H1 (cell line): ENCODE data around the gene ADARB2. TPM values are rescaled to one million over a fixed set of nuclear protein-coding genes. Genes with fewer than 3 reads are reported as not detected.

Experiments used
- CTCF ChIA-PET: fragments of 300-600 bp; sonication (Branson Sonifier 250); formaldehyde crosslinking; loops from one replicate; lab custom pipeline; 2021; ENCODE audit not compliant: partially characterized antibody; lab: Charles Lee
- POLR2A ChIA-PET: fragments of 300-600 bp; sonication (Branson Sonifier 250); formaldehyde crosslinking; loops from one replicate; lab custom pipeline; 2021; ENCODE audit warnings: inconsistent platforms; ENCODE audit not compliant: partially characterized antibody; lab: Charles Lee
- DNase-seq, 2 experiments: peaks; one replicate each; pipeline versions ENCODE4 v3.0.0 to v3.0.0-alpha.2; 2010 to 2022; ENCODE audit warnings: low spot score in 2 of 2, low read depth in 1 of 2, mixed read lengths in 1 of 2
- FAIRE-seq: peaks from 2 replicates; lab custom pipeline; 2011; peaks lifted over from hg19 to GRCh38; lab: Jason Lieb, UNC
- H2AFZ ChIP-seq: 2 replicates; pipeline ENCODE4 v1.8.1; 2012; ENCODE audit warnings: low read length, inconsistent platforms
- H2AK5ac ChIP-seq: 2 replicates; pipeline ENCODE4 v1.6.1; 2013; ENCODE audit warnings: low read depth, low read length
- H2BK120ac ChIP-seq: replicated peaks from 2 replicates; pipeline ENCODE3; 2013; ENCODE audit warnings: low read depth, low read length, inconsistent platforms
- H2BK12ac ChIP-seq: 2 replicates; pipeline ENCODE4 v1.6.1; 2013; ENCODE audit warnings: low read depth, low read length
- H2BK15ac ChIP-seq: 2 replicates; pipeline ENCODE4 v1.6.1; 2013; ENCODE audit warnings: low read length
- H2BK20ac ChIP-seq: 2 replicates; pipeline ENCODE4 v1.6.1; 2013; ENCODE audit warnings: low read length
- H2BK5ac ChIP-seq: 2 replicates; pipeline ENCODE4 v1.6.1; 2013; ENCODE audit warnings: low read depth, low read length
- H3K14ac ChIP-seq: 2 replicates; pipeline ENCODE4 v1.6.1; 2013; ENCODE audit warnings: inconsistent platforms; ENCODE audit not compliant: insufficient read length
- H3K18ac ChIP-seq: 2 replicates; pipeline ENCODE4 v1.6.1; 2013; ENCODE audit warnings: low read length; ENCODE audit errors: extremely low read depth
- H3K23ac ChIP-seq: 2 replicates; pipeline ENCODE4 v1.6.1; 2013; ENCODE audit warnings: inconsistent platforms; ENCODE audit not compliant: insufficient read length
- H3K23me2 ChIP-seq: 2 replicates; pipeline ENCODE4 v1.6.1; 2013; ENCODE audit warnings: low read depth, low read length
- H3K27ac ChIP-seq: 2 replicates; pipeline ENCODE4 v1.6.1; 2011; ENCODE audit warnings: low read depth, low read length, inconsistent platforms
- H3K27me3 ChIP-seq, 4 experiments: replicated peaks in 1 of 4; 1 replicate in 1 of 4; 2 replicates in 3 of 4; pipeline versions ENCODE4 v1.6.1 to v1.8.1; 2011 to 2013; ENCODE audit warnings: low read length in 3 of 4, mild to moderate bottlenecking in 3 of 4, inconsistent platforms in 2 of 4, mixed read lengths in 2 of 4, moderate library complexity in 1 of 4; ENCODE audit not compliant: control insufficient read depth in 3 of 4, insufficient read depth in 3 of 4; ENCODE audit errors: extremely low read depth in 1 of 4
- H3K36me3 ChIP-seq, 4 experiments: 2 replicates each; pipeline versions ENCODE4 v1.6.1 to v1.8.1; 2011 to 2013; ENCODE audit warnings: mild to moderate bottlenecking in 4 of 4, low read length in 3 of 4, moderate library complexity in 2 of 4, control low read depth in 1 of 4, inconsistent platforms in 1 of 4; ENCODE audit not compliant: insufficient read depth in 4 of 4, control insufficient read depth in 2 of 4
- H3K4ac ChIP-seq: replicated peaks from 2 replicates; pipeline ENCODE3; 2013; ENCODE audit warnings: low read length, low read depth, mixed read lengths, inconsistent platforms; ENCODE audit not compliant: insufficient read length
- H3K4me1 ChIP-seq, 4 experiments: replicated peaks in 1 of 4; 1 replicate in 1 of 4; 2 replicates in 3 of 4; pipeline versions ENCODE4 v1.6.1 to v1.8.1; 2011 to 2013; ENCODE audit warnings: low read length in 3 of 4, inconsistent platforms in 2 of 4, mixed read lengths in 1 of 4; ENCODE audit not compliant: insufficient read depth in 4 of 4, control insufficient read depth in 3 of 4
- H3K4me2 ChIP-seq, 2 experiments: 2 replicates each; pipeline versions ENCODE4 v1.6.1 to v1.8.1; 2011 to 2013; ENCODE audit warnings: low read depth in 2 of 2, low read length in 2 of 2, control low read depth in 1 of 2, inconsistent platforms in 1 of 2, mild to moderate bottlenecking in 1 of 2; ENCODE audit not compliant: insufficient read depth in 1 of 2
- H3K4me3 ChIP-seq, 4 experiments: fragments of 200-600, 300-600 bp in 1 of 4; sonication (generic), shearing (Covaris generic), sonication (Bioruptor Twin) in 1 of 4; 2 replicates each; pipeline versions ENCODE4 v1.5.1 to v1.8.1; 2011 to 2016; ENCODE audit warnings: low read length in 4 of 4, low read depth in 3 of 4, control low read depth in 2 of 4, inconsistent platforms in 2 of 4, mild to moderate bottlenecking in 2 of 4, mixed read lengths in 1 of 4, moderate library complexity in 1 of 4; ENCODE audit not compliant: insufficient read depth in 2 of 4; ENCODE audit errors: extremely low read depth in 1 of 4
- H3K56ac ChIP-seq: replicated peaks from 2 replicates; pipeline ENCODE3; 2013; ENCODE audit warnings: low read depth, mild to moderate bottlenecking, mixed read lengths, low read length, inconsistent platforms; ENCODE audit not compliant: insufficient read length
- H3K79me1 ChIP-seq: 2 replicates; pipeline ENCODE4 v1.6.1; 2013; ENCODE audit warnings: low read depth, low read length, control low read depth
- H3K79me2 ChIP-seq, 2 experiments: 2 replicates each; pipeline versions ENCODE4 v1.6.1 to v1.8.1; 2012 to 2013; ENCODE audit warnings: low read length in 2 of 2, mild to moderate bottlenecking in 2 of 2, inconsistent platforms in 1 of 2; ENCODE audit not compliant: insufficient read depth in 2 of 2, control insufficient read depth in 1 of 2
- H3K9ac ChIP-seq, 4 experiments: replicated peaks in 1 of 4; 1 replicate in 1 of 4; 2 replicates in 3 of 4; pipeline versions ENCODE4 v1.6.1 to v1.8.1; 2011 to 2013; ENCODE audit warnings: low read depth in 3 of 4, low read length in 3 of 4, control low read depth in 2 of 4, mild to moderate bottlenecking in 2 of 4, moderate library complexity in 2 of 4, inconsistent platforms in 1 of 4; ENCODE audit errors: extremely low read depth in 1 of 4
- H3K9me3 ChIP-seq, 2 experiments: 2 replicates each; pipeline versions ENCODE4 v1.6.1 to v1.8.1; 2012 to 2013; ENCODE audit warnings: mild to moderate bottlenecking in 2 of 2, moderate library complexity in 2 of 2, control low read depth in 1 of 2, inconsistent platforms in 1 of 2, low read depth in 1 of 2, low read length in 1 of 2, mixed read lengths in 1 of 2; ENCODE audit not compliant: insufficient read depth in 2 of 2
- H4K20me1 ChIP-seq, 2 experiments: replicated peaks in 1 of 2; 2 replicates each; pipeline versions ENCODE3 to v1.8.1; 2011 to 2013; ENCODE audit warnings: inconsistent platforms in 2 of 2, low read length in 2 of 2, mild to moderate bottlenecking in 1 of 2; ENCODE audit not compliant: insufficient read depth in 2 of 2, control insufficient read depth in 1 of 2
- H4K5ac ChIP-seq: 2 replicates; pipeline ENCODE4 v1.6.1; 2013; ENCODE audit warnings: low read length, low read depth, mixed read lengths, inconsistent platforms; ENCODE audit not compliant: insufficient read length
- H4K8ac ChIP-seq: 2 replicates; pipeline ENCODE4 v1.8.0; 2013; ENCODE audit warnings: mild to moderate bottlenecking, moderate library complexity, low read length, inconsistent platforms; ENCODE audit not compliant: insufficient read depth; ENCODE audit errors: extremely low read depth
- H4K91ac ChIP-seq: replicated peaks from 2 replicates; pipeline ENCODE3; 2013; ENCODE audit warnings: low read length, mixed read lengths, inconsistent platforms; ENCODE audit not compliant: insufficient read length
- BRCA1 ChIP-seq: IDR thresholded peaks from 2 replicates; pipeline ENCODE4 v1.6.1; 2012; ENCODE audit warnings: low read depth, low read length, improper control_type of control experiment
- CREB1 ChIP-seq: IDR thresholded peaks from 2 replicates; pipeline ENCODE4 v1.6.1; 2012; ENCODE audit warnings: inconsistent platforms
- CTBP2 ChIP-seq: IDR thresholded peaks from 2 replicates; pipeline ENCODE4 v1.7.0; 2011; ENCODE audit warnings: borderline replicate concordance, mild to moderate bottlenecking, moderate library complexity, mixed read lengths, low read length; ENCODE audit not compliant: insufficient read depth, insufficient read length
- EGR1 ChIP-seq: IDR thresholded peaks from 2 replicates; pipeline ENCODE4 v1.6.1; 2011; ENCODE audit warnings: low read depth, low read length, borderline replicate concordance
- GTF2F1 ChIP-seq: IDR thresholded peaks from 2 replicates; pipeline ENCODE4 v1.6.1; 2012; ENCODE audit warnings: low read depth, low read length, improper control_type of control experiment, borderline replicate concordance
- HDAC6 ChIP-seq: IDR thresholded peaks from one replicate; pipeline ENCODE4 v1.7.1; 2012; ENCODE audit warnings: low read depth, mild to moderate bottlenecking, inconsistent platforms, low read length, moderate library complexity
- KDM4A ChIP-seq: IDR thresholded peaks from one replicate; pipeline ENCODE4 v1.7.1; 2012; ENCODE audit warnings: low read depth, mild to moderate bottlenecking, moderate library complexity, low read length, inconsistent platforms; ENCODE audit not compliant: severe bottlenecking
- KDM5A ChIP-seq: fragments of 200-600 bp; IDR thresholded peaks from 2 replicates; pipeline ENCODE4 v1.7.1; 2012; ENCODE audit warnings: mild to moderate bottlenecking, low read length, inconsistent platforms, mixed read lengths
- MAFK ChIP-seq: IDR thresholded peaks from 2 replicates; pipeline ENCODE4 v1.6.1; 2012; ENCODE audit warnings: low read depth, mild to moderate bottlenecking, improper control_type of control experiment, low read length
- TAF7 ChIP-seq: optimal IDR thresholded peaks from 2 replicates; pipeline ENCODE3; 2011; ENCODE audit warnings: low read depth, mild to moderate bottlenecking, inconsistent platforms, low read length, moderate library complexity, borderline replicate concordance
- TCF12 ChIP-seq: IDR thresholded peaks from 2 replicates; pipeline ENCODE4 v1.6.1; 2011; ENCODE audit warnings: low read depth, mild to moderate bottlenecking, low read length
- ZNF274 ChIP-seq: IDR thresholded peaks from 2 replicates; pipeline ENCODE4 v1.7.0; 2012; ENCODE audit warnings: low read length, borderline replicate concordance; ENCODE audit errors: extremely low read depth
- WGBS, 2 experiments: shearing (Covaris generic) in 1 of 2; methylation state at CpG; one replicate each; pipeline versions ENCODE4 v1.1.6 to v1.1.7; 2013 to 2015; ENCODE audit warnings: low lambda C conversion rate in 2 of 2, mixed read lengths in 2 of 2, inconsistent platforms in 1 of 2, low coverage in 1 of 2, missing lambda C conversion rate in 1 of 2; ENCODE audit not compliant: insufficient replicate concordance in 2 of 2, insufficient coverage in 1 of 2, insufficient read length in 1 of 2; ENCODE audit errors: extremely low coverage in 1 of 2, missing lambda C conversion rate in 1 of 2; 5-methylcytosine and 5-hydroxymethylcytosine counted together
- polyA plus RNA-seq, 7 experiments: library from polyadenylated mRNA; depleted of rRNA in 3 of 7; stranded (reverse) in 5 of 7; unstranded in 2 of 7; fragments of >200 nt in 5 of 7; fragments of 200-250 nt in 2 of 7; gene quantifications; 1 replicate in 5 of 7; 2 replicates in 1 of 7; 4 replicates in 1 of 7; pipeline versions ENCODE4 v1.2.1 to v1.2.3, GENCODE V29; 2011 to 2013; ENCODE audit warnings: missing spikeins in 2 of 7, mixed read lengths in 2 of 7
- total RNA-seq: library from RNA; stranded (reverse); fragmentation: NEBNext Ultra II Directional; extraction: Animal tissue kit (Norgen Biotek cat#: 25700); gene quantifications from 2 replicates; pipeline ENCODE4 v1.2.1, GENCODE V29; 2021
- TF ChIP-seq, protein P1 (sequence below): IDR thresholded peaks from 2 replicates; pipeline ENCODE4 v1.6.1; 2012; ENCODE audit warnings: inconsistent platforms

The ADARB2 gene
- total and polyA plus RNA-seq, 2 of the 8 experiments (the other 6 are each of a cell fraction or from before 2014, with no cell fraction given) = 2.2 to 2.8 TPM

DNA sequence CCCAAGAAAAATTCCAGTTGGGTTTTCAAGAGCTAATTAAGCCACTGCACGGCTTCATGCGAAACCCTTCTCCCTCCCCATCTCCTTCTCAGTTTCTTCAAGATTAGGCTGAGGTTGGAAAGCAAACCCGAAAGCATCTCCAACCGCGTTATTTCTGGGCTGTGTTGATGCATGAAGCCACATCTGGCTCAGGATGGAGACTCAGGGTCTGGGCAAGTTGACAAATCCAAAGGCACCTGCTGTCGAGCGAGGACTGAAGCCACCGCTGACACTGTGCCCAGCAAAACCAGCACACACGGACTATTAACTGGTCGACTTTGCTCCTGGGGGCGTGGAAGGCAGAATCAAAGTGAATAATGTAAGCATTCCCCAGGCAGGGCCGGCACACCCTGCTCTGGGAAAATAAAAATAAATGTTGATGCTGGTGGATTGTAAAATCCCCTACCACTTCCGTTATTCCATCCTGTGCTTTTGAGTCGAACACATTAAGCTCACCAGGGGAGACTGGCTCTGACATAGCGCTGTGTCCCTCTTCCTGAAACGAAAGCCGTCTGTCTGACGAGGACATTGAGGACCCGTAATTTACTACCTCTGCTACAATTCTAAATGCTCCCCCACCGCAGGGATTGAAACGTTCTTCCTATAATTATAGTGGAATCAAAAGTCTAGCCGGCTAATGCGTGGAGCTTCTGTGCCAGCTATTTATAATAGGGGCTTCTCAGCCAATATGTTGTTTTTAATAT is 269.8 kb downstream of the ADARB2 start:
- Histone ChIP-seq H2BK5ac (no peak overlapping the region), H3K23ac (no peak overlapping the region), H4K5ac (no peak overlapping the region), H4K91ac (no peak overlapping the region), H4K8ac (no peak overlapping the region; the same call in 1 of the 2 replicates), H3K27me3 (no peaks in the 10 kb centered on the region; a peak in 1 of 7 replicates), H2BK12ac (no peak overlapping the region), H2BK20ac (no peak overlapping the region), H2BK15ac (no peak overlapping the region), H3K9me3 (no peaks in the 10 kb centered on the region), H3K9ac (no peak overlapping the region), H3K4me3 (no peak overlapping the region), H2BK120ac (no peak overlapping the region), H3K4me2 (no peak overlapping the region), H4K20me1 (peaks cover 0 to 3% of the 10 kb centered on the region in 2 experiments), H3K4ac (no peak overlapping the region), H3K18ac (no peak overlapping the region), H3K14ac (no peak overlapping the region), H2AFZ (no peak overlapping the region), H3K79me2 (no peaks in the 10 kb centered on the region), H2AK5ac (no peak overlapping the region), H3K36me3 (no peaks in the 10 kb centered on the region), H3K4me1 (no peaks in the 10 kb centered on the region; a peak in 1 of 7 replicates), H3K56ac (no peak overlapping the region), H3K23me2 (0 out of 2 replicates have a peak, but pooled peaks cover under 1% of the 10 kb centered on the region), H3K79me1 (no peaks in the 10 kb centered on the region), H3K27ac (no peak overlapping the region)
- ChIA-PET CTCF (no interaction called here), POLR2A (no interaction called here)
- 91% methylated on average over 23 of the region's 23 CpGs; no CpG with 5 or more reads in 1 of the 2 experiments for whole genome bisulfite sequencing, 2 experiments
- FAIRE-seq (no peak), DNase-seq (no peak)
- TF ChIP-seq TAF7 (no peak), EGR1 (no peak), CREB1 (no peak), ZNF274 (no peak), MAFK (no peak), TCF12 (no peak), BRCA1 (no peak), GTF2F1 (no peak), KDM4A (no peak), CTBP2 (no peak), KDM5A (no peak), HDAC6 (no peak)
- TF ChIP-seq, protein P1, sequence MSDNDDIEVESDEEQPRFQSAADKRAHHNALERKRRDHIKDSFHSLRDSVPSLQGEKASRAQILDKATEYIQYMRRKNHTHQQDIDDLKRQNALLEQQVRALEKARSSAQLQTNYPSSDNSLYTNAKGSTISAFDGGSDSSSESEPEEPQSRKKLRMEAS = no peak
